Measurements from ENCODE around the gene AADACL4.
"Not testable (repeated sequence)": the region's sequence is repeated elsewhere in the genome, so short reads cannot be mapped to it uniquely, and the experiment has no call there.

The AADACL4 gene

DNA sequence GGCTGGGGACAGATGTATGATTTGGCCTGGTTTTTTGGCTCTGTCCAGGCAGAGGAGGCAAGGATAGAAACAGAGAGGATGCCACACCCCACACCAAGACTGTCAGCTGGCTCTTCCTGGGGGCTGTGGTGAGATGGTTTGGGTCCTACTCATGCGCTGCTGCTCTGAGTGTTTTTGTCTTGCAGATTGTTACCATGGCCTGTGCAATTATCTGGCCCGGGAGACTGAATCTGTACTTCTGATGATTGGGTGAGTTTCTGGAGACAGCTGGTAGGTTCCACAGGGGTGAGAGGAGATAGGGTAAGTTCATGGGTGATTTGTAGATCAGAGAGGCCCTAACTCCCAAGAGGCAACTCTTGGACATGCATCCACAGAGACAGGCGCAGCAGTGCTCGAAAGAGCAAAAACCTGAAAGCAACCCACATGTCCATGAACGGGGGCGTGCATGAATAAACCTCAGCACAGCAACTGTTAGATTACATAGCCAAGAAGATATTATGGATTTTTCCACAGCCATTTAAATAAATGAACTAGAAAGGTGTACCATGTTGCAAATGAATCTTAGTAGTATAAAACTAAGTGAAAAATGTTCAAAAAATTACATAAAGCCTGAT, 17.8 kb downstream of the AADACL4 start:
- Histone ChIP-seq H3K9me3 (ENCODE audit: low read length) (no peaks in the 10 kb centered on the region), H2AFZ (ENCODE audit: low read depth, low read length) (no peak overlapping the region), H3K36me3 (ENCODE audit: insufficient read depth, low read length) (no peaks in the 10 kb centered on the region), H3K4me1 (ENCODE audit: insufficient read depth, low read length) (no peaks in the 10 kb centered on the region), H3K4me3 (ENCODE audit: low read length) (no peak overlapping the region), H3K27me3 (ENCODE audit: insufficient read depth, low read length) (no peaks in the 10 kb centered on the region)

- no peak overlapping the region for H2AFZ ChIP-seq (ENCODE audit: low read depth, low read length)
- peaks cover 5% of the 10 kb centered on the region for H3K4me1 ChIP-seq (ENCODE audit: insufficient read depth, low read length)
- H3K36me3 ChIP-seq (ENCODE audit: insufficient read depth, low read length), result no peaks in the 10 kb centered on the region
- H3K27me3 ChIP-seq (ENCODE audit: insufficient read depth, low read length), result no peaks in the 10 kb centered on the region
- H3K4me3 ChIP-seq (ENCODE audit: low read length), result no peak overlapping the region
- no peaks in the 10 kb centered on the region for H3K9me3 ChIP-seq (ENCODE audit: low read length)
These were observed 18.7 kb downstream of the AADACL4 start for GRCh38 chr1:12662556-12662955.

DNA sequence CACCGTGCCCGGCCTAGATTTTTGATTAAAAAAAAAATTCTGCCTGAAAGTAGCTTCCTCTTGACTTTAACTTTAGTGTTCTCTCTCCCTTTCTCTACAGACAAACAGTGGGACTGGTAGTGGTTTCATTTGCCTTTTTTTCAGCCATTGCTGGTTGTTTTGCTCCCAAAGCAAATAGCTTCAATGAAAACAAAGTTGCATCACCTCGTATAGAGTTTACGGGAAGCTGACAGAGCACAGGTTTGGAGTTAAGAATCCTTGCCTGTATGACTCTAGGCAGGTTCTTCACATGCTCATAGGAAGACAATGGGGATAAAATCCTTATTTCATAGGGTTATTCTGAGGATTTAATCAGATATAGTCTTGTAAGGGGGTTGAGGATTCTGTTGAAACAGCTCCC, 21.6 kb downstream of the AADACL4 start:
- Histone ChIP-seq H3K4me3 (ENCODE audit: low read length) (no peak overlapping the region), H2AFZ (ENCODE audit: low read depth, low read length) (no peak overlapping the region), H3K27me3 (ENCODE audit: insufficient read depth, low read length) (no peaks in the 10 kb centered on the region), H3K36me3 (ENCODE audit: insufficient read depth, low read length) (no peaks in the 10 kb centered on the region), H3K9me3 (ENCODE audit: low read length) (no peaks in the 10 kb centered on the region), H3K4me1 (ENCODE audit: insufficient read depth, low read length) (peaks cover 5% of the 10 kb centered on the region)

GRCh38 chr1:12666141-12666735, 22.4 kb downstream of the AADACL4 start:
- H3K36me3 ChIP-seq (ENCODE audit: insufficient read depth, low read length), result no peaks in the 10 kb centered on the region
- peaks cover 5% of the 10 kb centered on the region for H3K4me1 ChIP-seq (ENCODE audit: insufficient read depth, low read length)
- no peaks in the 10 kb centered on the region for H3K27me3 ChIP-seq (ENCODE audit: insufficient read depth, low read length)
- no peak overlapping the region for H3K4me3 ChIP-seq (ENCODE audit: low read length)
- H2AFZ ChIP-seq (ENCODE audit: low read depth, low read length), result no peak overlapping the region
- H3K9me3 ChIP-seq (ENCODE audit: low read length), result no peaks in the 10 kb centered on the region

GRCh38 chr1:12669529-12670068, 25.7 kb downstream of the AADACL4 start:
- H3K4me1 ChIP-seq (ENCODE audit: insufficient read depth, low read length), result peaks cover 5% of the 10 kb centered on the region
- H3K4me3 ChIP-seq (ENCODE audit: low read length), result no peak overlapping the region
- no peaks in the 10 kb centered on the region for H3K36me3 ChIP-seq (ENCODE audit: insufficient read depth, low read length)
- H3K27me3 ChIP-seq (ENCODE audit: insufficient read depth, low read length), result no peaks in the 10 kb centered on the region
- no peak overlapping the region for H2AFZ ChIP-seq (ENCODE audit: low read depth, low read length)
- H3K9me3 ChIP-seq (ENCODE audit: low read length), result no peaks in the 10 kb centered on the region

DNA sequence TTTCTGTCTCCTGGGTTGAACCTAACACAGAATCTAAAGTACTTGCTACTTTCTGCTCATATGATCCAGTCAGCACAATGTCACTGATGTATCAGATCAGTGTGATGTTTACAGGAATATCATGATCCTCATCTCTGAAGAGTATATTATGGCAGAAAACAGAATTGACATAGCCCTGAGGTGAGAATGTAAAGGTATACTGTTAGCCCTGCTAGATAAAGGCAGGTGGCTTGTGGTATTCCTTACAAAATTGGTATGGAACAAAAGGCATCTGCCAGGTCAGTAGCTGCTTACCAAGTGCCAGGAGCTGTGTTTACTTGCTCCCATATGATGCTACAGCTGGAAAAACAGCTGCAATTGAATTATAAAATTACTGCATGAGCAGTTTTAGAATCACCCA, 30.5 kb downstream of the AADACL4 start:
- no peak overlapping the region for H2AFZ ChIP-seq (ENCODE audit: low read depth, low read length)
- H3K36me3 ChIP-seq (ENCODE audit: insufficient read depth, low read length), result no peaks in the 10 kb centered on the region
- H3K4me1 ChIP-seq (ENCODE audit: insufficient read depth, low read length), result no peaks in the 10 kb centered on the region
- H3K9me3 ChIP-seq (ENCODE audit: low read length), result no peaks in the 10 kb centered on the region
- no peak overlapping the region for H3K4me3 ChIP-seq (ENCODE audit: low read length)
- H3K27me3 ChIP-seq (ENCODE audit: insufficient read depth, low read length), result peaks cover 5% of the 10 kb centered on the region

- H3K9me3 ChIP-seq (ENCODE audit: low read length); H3K4me3 ChIP-seq (ENCODE audit: low read length); H2AFZ ChIP-seq (ENCODE audit: low read depth, low read length); H3K4me1 ChIP-seq (ENCODE audit: insufficient read depth, low read length); H3K27me3 ChIP-seq (ENCODE audit: insufficient read depth, low read length); H3K36me3 ChIP-seq (ENCODE audit: insufficient read depth, low read length): not testable (repeated sequence)
These were observed 32.2 kb downstream of the AADACL4 start for GRCh38 chr1:12676122-12676521.

DNA sequence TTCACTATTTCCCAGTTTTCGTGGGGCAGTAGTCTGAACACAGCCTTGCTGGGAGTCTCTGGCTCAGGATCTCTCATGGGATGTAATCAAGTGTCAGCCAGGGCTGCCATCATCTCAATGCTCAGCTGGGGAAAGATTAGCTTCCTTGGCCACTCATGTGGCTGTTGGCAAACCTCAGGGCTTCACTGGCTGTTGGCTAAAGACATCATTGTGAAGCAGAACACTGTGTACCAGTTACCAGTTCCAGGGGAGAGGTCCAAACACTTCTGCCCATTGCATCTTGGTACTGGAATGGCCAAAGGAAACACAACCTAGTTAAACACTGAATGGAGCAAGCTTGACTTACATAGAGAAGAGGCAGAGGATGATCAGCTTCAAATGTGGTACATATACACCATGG, 33.7 kb downstream of the AADACL4 start:
- peaks cover 5% of the 10 kb centered on the region for H3K27me3 ChIP-seq (ENCODE audit: insufficient read depth, low read length)
- H3K4me3 ChIP-seq (ENCODE audit: low read length), result no peak overlapping the region
- no peaks in the 10 kb centered on the region for H3K9me3 ChIP-seq (ENCODE audit: low read length)
- no peak overlapping the region for H2AFZ ChIP-seq (ENCODE audit: low read depth, low read length)
- no peaks in the 10 kb centered on the region for H3K36me3 ChIP-seq (ENCODE audit: insufficient read depth, low read length)
- H3K4me1 ChIP-seq (ENCODE audit: insufficient read depth, low read length), result no peaks in the 10 kb centered on the region

GRCh38 chr1:12678350-12678749, 34.5 kb downstream of the AADACL4 start:
- Histone ChIP-seq H3K4me3 (ENCODE audit: low read length) (no peak overlapping the region), H3K4me1 (ENCODE audit: insufficient read depth, low read length) (no peaks in the 10 kb centered on the region), H3K27me3 (ENCODE audit: insufficient read depth, low read length) (peaks cover 5% of the 10 kb centered on the region), H3K36me3 (ENCODE audit: insufficient read depth, low read length) (no peaks in the 10 kb centered on the region), H2AFZ (ENCODE audit: low read depth, low read length) (no peak overlapping the region), H3K9me3 (ENCODE audit: low read length) (no peaks in the 10 kb centered on the region)

GRCh38 chr1:12678820-12679219, 34.9 kb downstream of the AADACL4 start:
- H3K36me3 ChIP-seq (ENCODE audit: insufficient read depth, low read length), result no peaks in the 10 kb centered on the region
- no peak overlapping the region for H2AFZ ChIP-seq (ENCODE audit: low read depth, low read length)
- H3K9me3 ChIP-seq (ENCODE audit: low read length), result no peaks in the 10 kb centered on the region
- H3K4me3 ChIP-seq (ENCODE audit: low read length), result no peak overlapping the region
- H3K4me1 ChIP-seq (ENCODE audit: insufficient read depth, low read length), result no peaks in the 10 kb centered on the region
- peaks cover 5% of the 10 kb centered on the region for H3K27me3 ChIP-seq (ENCODE audit: insufficient read depth, low read length)

- Histone ChIP-seq H3K36me3 (ENCODE audit: insufficient read depth, low read length) (no peaks in the 10 kb centered on the region), H2AFZ (ENCODE audit: low read depth, low read length) (no peak overlapping the region), H3K9me3 (ENCODE audit: low read length) (no peaks in the 10 kb centered on the region), H3K27me3 (ENCODE audit: insufficient read depth, low read length) (no peaks in the 10 kb centered on the region), H3K4me3 (ENCODE audit: low read length) (no peak overlapping the region), H3K4me1 (ENCODE audit: insufficient read depth, low read length) (no peaks in the 10 kb centered on the region)
These were observed 46.3 kb downstream of the AADACL4 start for GRCh38 chr1:12690156-12690555.

DNA sequence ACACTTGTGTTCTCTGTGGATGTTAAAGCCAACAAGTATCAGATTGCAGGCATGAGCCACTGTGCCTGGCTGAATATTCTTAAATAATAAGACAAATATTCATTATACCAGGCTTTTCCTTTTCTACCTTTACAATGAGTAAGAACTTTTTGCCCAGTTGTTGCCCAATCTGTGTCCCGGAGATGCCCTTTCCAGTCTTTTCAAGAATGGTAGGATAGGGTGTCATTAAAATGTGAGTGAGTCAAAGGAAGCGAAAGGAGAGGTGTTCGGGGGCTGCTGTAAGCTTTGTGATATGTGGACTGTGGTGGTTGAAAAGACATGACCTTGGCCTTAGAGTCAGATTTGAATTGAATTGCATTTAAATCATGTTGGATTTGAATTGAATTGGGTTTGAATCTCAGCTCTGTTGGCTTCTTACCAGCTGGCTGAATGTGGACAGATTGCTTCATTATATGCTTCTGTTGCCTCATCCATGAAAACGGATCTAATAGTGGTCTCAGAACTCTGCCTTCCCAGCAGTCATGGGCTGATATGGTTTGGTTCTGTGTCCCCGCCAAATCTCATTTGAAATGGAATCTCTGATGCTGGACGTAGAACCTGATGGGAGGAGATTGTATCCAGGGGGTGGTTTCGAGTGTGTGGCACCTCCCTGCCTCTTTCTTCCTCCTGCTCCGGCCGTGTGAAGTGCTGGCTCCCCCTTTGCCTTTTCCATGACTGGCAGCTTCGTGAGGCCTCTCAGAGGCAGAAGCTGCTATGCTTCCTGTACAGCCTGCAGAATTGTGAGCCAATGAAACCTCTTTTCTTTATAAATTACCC, 49.3 kb downstream of the AADACL4 start:
- no peaks in the 10 kb centered on the region for H3K4me1 ChIP-seq (ENCODE audit: insufficient read depth, low read length)

DNA sequence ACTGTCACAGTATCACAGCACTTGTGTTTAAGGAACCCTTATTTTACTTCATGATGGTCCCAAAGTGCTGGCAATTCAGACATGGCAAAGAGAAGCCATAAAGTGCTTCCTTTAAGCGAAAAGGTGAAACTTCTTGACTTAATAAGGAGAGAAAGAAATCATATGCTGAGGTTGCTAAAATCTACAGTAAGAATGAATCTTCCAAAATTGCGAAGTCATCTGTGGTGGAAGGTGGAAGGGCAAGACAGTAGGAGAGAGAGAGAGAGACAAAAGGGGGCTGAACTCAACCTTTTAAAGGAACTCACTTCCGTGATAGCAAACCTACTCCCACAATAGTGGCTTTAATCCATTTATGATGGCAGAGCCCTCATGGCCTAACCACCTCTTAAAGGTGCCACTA, 52.8 kb downstream of the AADACL4 start:
- no peaks in the 10 kb centered on the region for H3K9me3 ChIP-seq (ENCODE audit: low read length)
- H3K4me3 ChIP-seq (ENCODE audit: low read length), result no peak overlapping the region
- H3K4me1 ChIP-seq (ENCODE audit: insufficient read depth, low read length), result no peaks in the 10 kb centered on the region
- H2AFZ ChIP-seq (ENCODE audit: low read depth, low read length), result no peak overlapping the region
- peaks cover 2% of the 10 kb centered on the region for H3K27me3 ChIP-seq (ENCODE audit: insufficient read depth, low read length)
- H3K36me3 ChIP-seq (ENCODE audit: insufficient read depth, low read length), result no peaks in the 10 kb centered on the region

More for the DNA sequence above, 49.3 kb downstream of the AADACL4 start:
- no peaks in the 10 kb centered on the region for H3K9me3 ChIP-seq (ENCODE audit: low read length)
- H3K4me3 ChIP-seq (ENCODE audit: low read length), result no peak overlapping the region
- H3K27me3 ChIP-seq (ENCODE audit: insufficient read depth, low read length), result peaks cover 2% of the 10 kb centered on the region
- H2AFZ ChIP-seq (ENCODE audit: low read depth, low read length), result no peak overlapping the region
- H3K36me3 ChIP-seq (ENCODE audit: insufficient read depth, low read length), result no peaks in the 10 kb centered on the region
